ENCODE measurements around the gene PPFIA3. TPM values are rescaled to one million over a fixed set of nuclear protein-coding genes. Genes with fewer than 3 reads are reported as not detected.

The PPFIA3 gene
- total RNA-seq, 1 experiment from 2014 or later, result 27.3 TPM

DNA sequence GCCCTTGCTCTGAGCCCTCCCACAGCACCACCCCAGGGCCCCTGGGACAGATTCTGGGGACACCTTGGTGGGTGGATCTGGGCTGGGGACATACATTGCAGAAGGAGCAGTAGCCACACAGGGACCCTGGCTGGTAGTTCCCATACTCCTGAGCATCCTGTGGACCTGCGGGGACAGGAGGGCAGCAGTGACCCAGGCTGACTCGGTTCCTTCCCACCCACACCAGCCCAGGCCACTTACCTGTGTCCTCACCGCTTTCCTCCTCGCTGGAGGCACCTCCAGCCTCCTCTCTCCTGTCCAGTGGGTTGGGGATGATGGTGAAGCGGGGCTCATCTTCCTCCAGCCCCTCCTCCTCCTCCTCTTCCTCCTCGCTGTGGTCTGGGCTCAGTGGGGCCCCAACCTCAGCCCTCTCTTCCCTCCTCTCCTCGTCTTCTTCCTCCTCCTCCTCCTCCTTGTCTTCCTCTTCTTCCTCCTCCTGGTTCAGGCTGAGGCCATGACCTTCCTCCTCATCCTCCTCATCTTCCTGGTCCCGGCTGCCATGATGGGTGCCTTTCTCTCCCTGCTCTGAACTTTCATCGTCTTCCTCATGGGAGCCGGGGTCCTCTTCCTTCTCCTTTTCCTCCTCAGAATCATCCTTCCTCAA lies 33.9 kb downstream of the PPFIA3 start (continued):
- TF ChIP-seq, protein P1, sequence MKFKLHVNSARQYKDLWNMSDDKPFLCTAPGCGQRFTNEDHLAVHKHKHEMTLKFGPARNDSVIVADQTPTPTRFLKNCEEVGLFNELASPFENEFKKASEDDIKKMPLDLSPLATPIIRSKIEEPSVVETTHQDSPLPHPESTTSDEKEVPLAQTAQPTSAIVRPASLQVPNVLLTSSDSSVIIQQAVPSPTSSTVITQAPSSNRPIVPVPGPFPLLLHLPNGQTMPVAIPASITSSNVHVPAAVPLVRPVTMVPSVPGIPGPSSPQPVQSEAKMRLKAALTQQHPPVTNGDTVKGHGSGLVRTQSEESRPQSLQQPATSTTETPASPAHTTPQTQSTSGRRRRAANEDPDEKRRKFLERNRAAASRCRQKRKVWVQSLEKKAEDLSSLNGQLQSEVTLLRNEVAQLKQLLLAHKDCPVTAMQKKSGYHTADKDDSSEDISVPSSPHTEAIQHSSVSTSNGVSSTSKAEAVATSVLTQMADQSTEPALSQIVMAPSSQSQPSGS (CRISPR knock-in tag; IDR thresholded peaks at IDR 0.05; ENCODE audit: borderline replicate concordance, low read depth), result no peak
- TF ChIP-seq GABPB1 (CRISPR knock-in tag; IDR thresholded peaks at IDR 0.05), result no peak

- H3K36me3 Mint-ChIP-seq, result peaks cover 9% of the 10 kb centered on the region; the same call in 1 of the 2 replicates
- no peak for TF ChIP-seq ATF1 (CRISPR knock-in tag; IDR thresholded peaks at IDR 0.05)
- TF ChIP-seq, protein P2, sequence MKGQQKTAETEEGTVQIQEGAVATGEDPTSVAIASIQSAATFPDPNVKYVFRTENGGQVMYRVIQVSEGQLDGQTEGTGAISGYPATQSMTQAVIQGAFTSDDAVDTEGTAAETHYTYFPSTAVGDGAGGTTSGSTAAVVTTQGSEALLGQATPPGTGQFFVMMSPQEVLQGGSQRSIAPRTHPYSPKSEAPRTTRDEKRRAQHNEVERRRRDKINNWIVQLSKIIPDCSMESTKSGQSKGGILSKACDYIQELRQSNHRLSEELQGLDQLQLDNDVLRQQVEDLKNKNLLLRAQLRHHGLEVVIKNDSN (CRISPR knock-in tag; IDR thresholded peaks at IDR 0.05), result no peak
- no peak for TF ChIP-seq STAT6 (CRISPR knock-in tag; conservative IDR thresholded peaks at IDR 0.05; ENCODE audit: low read depth)
- TF ChIP-seq, protein P3, sequence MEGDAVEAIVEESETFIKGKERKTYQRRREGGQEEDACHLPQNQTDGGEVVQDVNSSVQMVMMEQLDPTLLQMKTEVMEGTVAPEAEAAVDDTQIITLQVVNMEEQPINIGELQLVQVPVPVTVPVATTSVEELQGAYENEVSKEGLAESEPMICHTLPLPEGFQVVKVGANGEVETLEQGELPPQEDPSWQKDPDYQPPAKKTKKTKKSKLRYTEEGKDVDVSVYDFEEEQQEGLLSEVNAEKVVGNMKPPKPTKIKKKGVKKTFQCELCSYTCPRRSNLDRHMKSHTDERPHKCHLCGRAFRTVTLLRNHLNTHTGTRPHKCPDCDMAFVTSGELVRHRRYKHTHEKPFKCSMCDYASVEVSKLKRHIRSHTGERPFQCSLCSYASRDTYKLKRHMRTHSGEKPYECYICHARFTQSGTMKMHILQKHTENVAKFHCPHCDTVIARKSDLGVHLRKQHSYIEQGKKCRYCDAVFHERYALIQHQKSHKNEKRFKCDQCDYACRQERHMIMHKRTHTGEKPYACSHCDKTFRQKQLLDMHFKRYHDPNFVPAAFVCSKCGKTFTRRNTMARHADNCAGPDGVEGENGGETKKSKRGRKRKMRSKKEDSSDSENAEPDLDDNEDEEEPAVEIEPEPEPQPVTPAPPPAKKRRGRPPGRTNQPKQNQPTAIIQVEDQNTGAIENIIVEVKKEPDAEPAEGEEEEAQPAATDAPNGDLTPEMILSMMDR (IDR thresholded peaks at IDR 0.05), result no peak
- H3K9me3 Mint-ChIP-seq, result peaks cover 14% of the 10 kb centered on the region
- DNase-seq (ENCODE audit: low spot score) (no peak), ATAC-seq (no peak)
- POLR2A ChIA-PET, result no interaction called here
- H3K27me3 Mint-ChIP-seq (ENCODE audit: low read depth), result peaks cover 72% of the 10 kb centered on the region
- no peak overlapping the region for H3K4me3 Mint-ChIP-seq
- no peak overlapping the region for H3K27ac Mint-ChIP-seq
- peaks cover 32% of the 10 kb centered on the region for H3K4me1 Mint-ChIP-seq
- CTCF ChIA-PET, result interaction anchor here (1.6 to 1.9 kb wide), 3 partner anchors 8 to 71 kb away, joined by 4 to 11 read pairs (median 5); partner anchors contain the start of gene LIN7B
Measured at GRCh38 chr19:49154279-49154678, 34.9 kb downstream of the PPFIA3 start.

- peaks cover 76% of the 10 kb centered on the region for H3K27me3 Mint-ChIP-seq (ENCODE audit: low read depth)
- H3K4me3 Mint-ChIP-seq, result peak within 1 kb of the TSS; percentile 51
- peaks cover 9% of the 10 kb centered on the region; the same call in 1 of the 2 replicates for H3K36me3 Mint-ChIP-seq
- peaks cover 14% of the 10 kb centered on the region for H3K9me3 Mint-ChIP-seq
- no peak for DNase-seq (ENCODE audit: low spot score)
- H3K4me1 Mint-ChIP-seq, result peaks cover 32% of the 10 kb centered on the region
- CTCF ChIA-PET, result interaction anchor here (0.6 to 1.9 kb wide), 10 partner anchors 9 to 70 kb away, joined by 3 to 12 read pairs (median 5); partner anchors contain the start of gene LIN7B
- ATAC-seq, result no peak
- POLR2A ChIA-PET, result interaction anchor here (0.6 to 0.8 kb wide), 3 partner anchors 10 to 348 kb away, joined by 3 to 6 read pairs (median 3); no protein-coding TSS in a partner anchor
- H3K27ac Mint-ChIP-seq, result no peak within 1 kb of the TSS; the same call in 1 of the 2 replicates
- no peak for TF ChIP-seq ZNF396 (CRISPR knock-in tag; IDR thresholded peaks at IDR 0.05; ENCODE audit: borderline replicate concordance)
- TF ChIP-seq NR3C1 (CRISPR knock-in tag; conservative IDR thresholded peaks at IDR 0.05; ENCODE audit: low read depth), result no peak
- TF ChIP-seq, protein P4, sequence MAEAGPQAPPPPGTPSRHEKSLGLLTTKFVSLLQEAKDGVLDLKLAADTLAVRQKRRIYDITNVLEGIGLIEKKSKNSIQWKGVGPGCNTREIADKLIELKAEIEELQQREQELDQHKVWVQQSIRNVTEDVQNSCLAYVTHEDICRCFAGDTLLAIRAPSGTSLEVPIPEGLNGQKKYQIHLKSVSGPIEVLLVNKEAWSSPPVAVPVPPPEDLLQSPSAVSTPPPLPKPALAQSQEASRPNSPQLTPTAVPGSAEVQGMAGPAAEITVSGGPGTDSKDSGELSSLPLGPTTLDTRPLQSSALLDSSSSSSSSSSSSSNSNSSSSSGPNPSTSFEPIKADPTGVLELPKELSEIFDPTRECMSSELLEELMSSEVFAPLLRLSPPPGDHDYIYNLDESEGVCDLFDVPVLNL (CRISPR knock-in tag; IDR thresholded peaks at IDR 0.05; ENCODE audit: borderline replicate concordance, low read depth), result no peak
- TF ChIP-seq, protein P5, sequence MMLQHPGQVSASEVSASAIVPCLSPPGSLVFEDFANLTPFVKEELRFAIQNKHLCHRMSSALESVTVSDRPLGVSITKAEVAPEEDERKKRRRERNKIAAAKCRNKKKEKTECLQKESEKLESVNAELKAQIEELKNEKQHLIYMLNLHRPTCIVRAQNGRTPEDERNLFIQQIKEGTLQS (CRISPR knock-in tag; conservative IDR thresholded peaks at IDR 0.05), result no peak
- no peak for TF ChIP-seq E2F1 (CRISPR knock-in tag; IDR thresholded peaks at IDR 0.05)
- TF ChIP-seq NR1H2 (CRISPR knock-in tag; IDR thresholded peaks at IDR 0.05), result no peak
- TF ChIP-seq ETV6 (CRISPR knock-in tag; IDR thresholded peaks at IDR 0.05), result no peak
- TF ChIP-seq STAT6 (CRISPR knock-in tag; conservative IDR thresholded peaks at IDR 0.05; ENCODE audit: low read depth), result no peak
- no peak for TF ChIP-seq ZNF671 (CRISPR knock-in tag; IDR thresholded peaks at IDR 0.05)
- TF ChIP-seq SOX15 (CRISPR knock-in tag; IDR thresholded peaks at IDR 0.05), result no peak
- no peak for TF ChIP-seq ZNF416 (CRISPR knock-in tag; IDR thresholded peaks at IDR 0.05)
- no peak for TF ChIP-seq HMGA2 (CRISPR knock-in tag; IDR thresholded peaks at IDR 0.05)
- TF ChIP-seq FOXK1 (CRISPR knock-in tag; IDR thresholded peaks at IDR 0.05), result no peak
Measured at GRCh38 chr19:49155005-49155819, 35.9 kb downstream of the PPFIA3 start, which contains the start of gene HRC. Gene HRC (minus strand): TSS chr19:49155396. CDS start chr19:49155237, 159 bp downstream.
